Measurements from ENCODE around the gene ACY1.

ACY1 gene

DNA sequence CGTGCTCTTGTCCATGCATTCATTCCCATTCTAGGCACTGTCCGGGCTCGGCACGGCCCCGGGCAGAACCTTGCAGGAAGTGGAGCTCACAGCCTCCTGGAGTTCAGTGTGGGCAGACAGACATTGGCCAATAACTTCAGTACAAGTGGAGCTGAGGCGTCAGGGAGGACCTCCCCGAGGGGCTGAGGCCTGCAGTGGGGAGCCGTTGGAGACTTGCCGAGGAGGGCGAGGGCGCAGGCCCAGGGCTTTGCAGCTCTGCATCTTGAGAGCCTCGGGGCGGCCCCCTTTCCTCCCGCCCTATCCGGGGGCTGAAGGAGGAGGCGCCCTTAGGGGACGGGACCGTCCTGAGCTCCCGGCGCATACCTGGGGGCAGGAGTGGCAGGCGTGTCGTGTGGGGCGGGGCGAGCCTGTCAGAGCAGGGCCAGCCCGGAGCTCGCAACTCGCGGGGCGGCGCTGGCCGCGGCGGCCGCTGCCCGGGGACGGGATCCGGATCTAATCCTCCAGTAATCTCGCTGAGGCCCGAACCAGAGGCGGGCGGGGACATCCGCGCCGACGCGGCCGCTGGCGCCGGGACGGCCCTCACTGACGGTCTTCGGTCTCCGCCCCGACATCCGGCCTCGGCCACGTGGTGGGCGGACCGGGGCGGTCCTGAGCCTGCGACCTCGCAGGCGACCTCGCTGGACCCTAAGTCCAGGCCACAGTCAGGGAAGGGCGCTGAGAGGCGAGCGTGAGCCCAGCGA lies at the start of gene ACY1:
Gene ACY1 (plus strand): TSS at position 698 of the 740 bp plus-strand sequence. CDS start 530 bp downstream, outside the sequence.
- DNase-seq, result peak; percentile 86

DNA sequence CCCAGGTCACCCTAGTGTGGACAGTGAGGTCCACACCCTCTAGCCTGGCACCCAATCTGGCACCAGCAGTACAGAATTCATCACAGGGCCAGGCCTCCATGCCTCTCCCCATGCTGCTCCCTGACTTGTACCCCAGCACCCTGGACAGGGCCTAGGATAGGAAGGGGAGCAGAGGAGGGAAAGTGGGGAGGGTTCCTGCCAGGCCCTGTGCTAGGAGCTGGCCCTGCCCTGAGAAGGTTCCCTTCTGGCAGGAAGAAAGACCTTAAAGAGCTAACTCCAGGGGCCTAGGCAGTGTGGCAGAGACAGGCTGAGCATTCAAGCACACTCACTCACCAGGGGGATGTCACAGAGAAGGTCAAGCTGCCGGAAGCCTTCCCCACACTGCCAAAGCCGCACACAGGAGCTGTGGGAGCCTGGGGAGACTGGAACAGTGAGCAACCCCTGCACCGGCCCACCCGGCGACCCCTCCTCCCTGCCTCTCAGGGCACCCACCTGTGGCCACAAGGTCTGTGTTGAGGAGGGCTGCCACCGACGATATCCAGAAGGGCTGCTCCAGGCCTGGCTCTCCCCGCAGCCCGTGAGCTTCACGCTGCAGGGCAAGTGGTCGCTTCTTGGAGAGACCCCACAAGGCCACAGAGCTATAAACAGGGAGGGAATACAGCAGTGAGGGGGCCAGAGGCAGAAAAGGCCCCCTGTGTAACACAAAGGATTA lies 49.0 kb upstream of the ACY1 start:
- DNase-seq, result no peak

DNA sequence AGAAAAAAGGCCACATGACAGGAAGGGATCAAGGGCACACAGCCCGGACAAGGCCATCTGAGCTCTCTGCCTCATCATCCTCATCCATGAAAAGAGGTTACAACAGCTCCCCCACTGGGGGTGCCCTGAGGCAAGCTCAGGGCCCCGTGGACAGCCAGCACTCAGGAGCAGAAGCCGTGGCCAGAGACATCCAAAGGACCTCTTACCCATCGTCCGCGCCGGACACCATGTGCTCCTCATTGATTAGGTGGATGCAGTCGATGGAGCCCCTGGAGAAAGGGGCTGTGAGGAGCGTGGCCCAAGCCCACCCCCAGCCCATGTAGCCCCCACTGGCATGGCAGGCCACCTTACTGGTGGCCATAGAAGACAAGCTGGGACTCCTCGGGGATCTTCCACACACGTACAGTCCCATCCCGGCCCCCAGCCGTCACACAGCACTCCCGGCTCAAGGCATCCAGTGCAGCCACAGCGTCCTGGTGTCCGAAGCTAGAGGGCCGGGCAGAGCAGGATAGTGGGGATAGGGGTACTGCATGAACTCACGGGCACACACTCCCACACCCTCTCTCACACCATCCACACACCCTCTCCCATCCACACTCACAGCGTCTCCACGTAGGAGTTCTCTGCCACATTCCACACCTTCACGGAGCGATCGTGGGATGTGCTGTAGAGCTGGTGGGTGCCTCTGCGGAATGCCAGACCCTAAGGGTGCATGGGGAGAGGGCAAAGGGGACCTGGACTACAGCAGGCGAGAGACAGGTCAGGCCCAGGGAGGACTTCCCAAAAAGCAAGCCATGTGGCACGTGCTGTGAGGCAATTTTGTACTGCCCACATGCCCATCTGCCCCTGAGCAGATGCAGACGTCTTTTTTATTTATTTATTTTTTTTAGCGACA lies 48.1 kb upstream of the ACY1 start:
- no peak for DNase-seq

DNA sequence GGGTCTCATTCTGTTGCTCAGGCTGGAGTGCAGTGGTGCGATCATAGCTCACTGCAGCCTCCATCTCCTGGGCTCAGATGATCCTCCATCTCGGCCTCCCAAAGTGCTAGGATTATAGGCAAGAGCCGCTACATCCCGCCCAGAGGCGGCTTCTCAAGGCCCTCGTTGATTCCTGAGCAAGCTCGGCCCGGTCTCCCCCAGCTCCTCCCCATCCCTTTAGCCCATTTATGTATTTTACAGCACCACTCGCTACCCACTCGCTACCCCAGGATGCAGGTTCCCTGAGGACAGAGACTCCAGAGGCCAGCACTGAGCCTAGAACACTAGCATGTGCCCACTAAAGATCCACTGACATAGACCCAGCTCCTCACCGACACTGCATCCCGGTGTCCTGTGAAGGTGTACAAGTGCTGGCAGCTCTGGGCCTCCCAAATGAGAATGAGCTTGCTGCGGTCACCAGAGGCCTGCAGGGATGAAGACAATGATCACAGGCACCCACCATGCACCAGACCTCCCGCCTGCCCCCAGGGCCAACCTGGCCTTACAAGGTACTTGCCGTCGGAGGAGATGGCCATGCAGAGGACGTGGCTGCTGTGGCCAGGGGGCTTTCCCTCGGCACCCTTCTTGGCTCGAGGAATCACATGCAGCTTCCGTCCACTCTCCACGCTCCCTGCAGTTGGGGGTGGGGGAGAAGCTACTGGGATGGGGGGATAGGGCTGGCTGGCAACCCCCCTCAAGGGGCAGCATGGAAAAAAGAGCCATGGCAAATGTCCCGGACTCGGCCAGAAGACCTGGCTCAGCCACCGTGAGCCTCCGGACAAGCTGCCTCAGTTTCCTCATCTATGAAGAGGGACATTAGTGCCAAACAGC lies 47.2 kb upstream of the ACY1 start:
- no peak for DNase-seq

DNA sequence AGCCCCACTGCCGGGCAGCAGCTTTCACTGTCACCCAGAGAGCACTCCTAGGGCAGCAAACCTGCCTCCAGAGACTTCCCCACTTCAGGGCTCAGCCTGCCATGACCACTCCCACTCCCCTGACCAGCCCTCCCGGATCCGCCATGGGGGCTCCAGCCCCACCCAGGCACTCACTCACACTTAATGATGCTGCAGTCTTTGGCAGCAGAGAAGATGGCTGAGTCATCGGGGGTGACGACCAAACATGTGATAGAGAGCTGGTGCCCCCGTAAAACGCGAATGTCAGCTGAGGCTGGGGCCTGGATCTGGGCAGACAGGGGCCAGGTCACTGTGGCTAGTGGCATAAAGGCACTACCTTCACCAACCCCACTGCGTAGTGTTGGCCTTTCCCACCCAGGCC lies 46.3 kb upstream of the ACY1 start:
- DNase-seq, result no peak

DNA sequence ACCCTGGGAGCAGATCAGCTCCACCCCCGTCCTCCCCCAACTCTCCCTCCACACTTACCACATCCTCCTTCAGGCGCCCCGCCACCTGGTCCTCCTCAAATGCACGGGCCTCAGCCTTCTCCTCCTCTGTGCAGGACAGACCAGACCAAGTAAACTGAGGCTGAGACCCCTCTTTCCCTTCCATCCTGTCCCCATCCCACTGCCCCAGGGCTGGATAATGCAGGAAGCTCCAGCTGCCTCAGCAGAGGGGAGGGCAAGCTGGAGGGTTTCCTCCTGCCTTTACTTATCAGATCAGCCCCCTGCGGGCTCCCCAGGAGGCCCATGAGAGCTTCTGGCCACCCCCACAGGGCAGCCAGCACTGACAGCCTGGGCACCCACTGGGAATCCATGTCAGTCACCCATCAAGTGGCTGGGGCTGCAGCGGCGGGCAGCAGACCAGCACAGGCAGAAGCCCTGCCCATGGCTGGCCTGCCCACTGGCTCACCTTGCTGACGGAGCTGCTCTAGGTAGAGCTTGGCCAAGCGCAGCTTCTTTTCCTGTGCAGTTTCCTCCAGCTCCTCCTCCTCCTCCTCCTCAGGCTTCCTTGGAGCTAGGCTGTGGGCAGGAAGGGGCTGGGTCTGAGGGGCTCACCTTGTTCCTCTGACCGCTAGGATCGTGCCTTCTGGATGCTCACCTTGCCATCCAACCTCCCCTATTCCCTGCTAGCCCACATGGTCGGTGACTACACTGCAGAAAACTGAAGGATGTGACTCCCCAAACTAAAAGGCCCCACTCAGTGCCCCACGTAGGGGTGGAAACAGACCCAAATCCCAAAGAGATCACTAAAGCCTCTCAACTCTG lies 45.5 kb upstream of the ACY1 start:
- DNase-seq, result no peak

DNA sequence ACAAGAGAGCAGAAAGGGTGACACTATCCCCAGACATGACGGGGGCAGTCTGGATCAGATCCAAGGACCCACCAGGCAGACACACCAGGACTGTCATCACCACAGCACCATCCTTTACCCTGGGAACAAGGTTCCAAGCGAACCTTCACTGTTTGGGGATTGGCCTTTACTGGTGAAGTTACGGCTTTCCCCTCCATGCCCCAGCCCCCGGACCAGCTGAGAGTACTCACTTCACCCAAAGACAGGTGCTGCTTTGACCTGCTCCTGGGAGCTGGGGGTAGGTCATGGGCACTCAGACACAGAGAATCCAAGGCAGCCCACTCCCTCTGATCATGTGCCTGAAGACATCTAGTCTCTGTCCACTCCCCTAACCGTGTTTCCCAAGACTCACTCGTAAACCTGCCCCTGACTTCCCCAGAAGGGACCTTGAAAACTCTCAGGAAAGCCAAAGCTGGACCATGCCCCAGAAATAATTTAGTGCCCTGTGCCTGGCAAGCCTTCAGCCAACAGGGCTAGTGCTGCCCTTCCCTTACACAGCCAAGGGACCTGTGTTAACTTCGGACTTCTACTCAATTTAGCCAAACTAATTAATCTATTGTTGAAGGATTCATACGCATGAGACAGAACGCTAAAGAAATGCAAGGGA lies 44.4 kb upstream of the ACY1 start:
- DNase-seq, result no peak

DNA sequence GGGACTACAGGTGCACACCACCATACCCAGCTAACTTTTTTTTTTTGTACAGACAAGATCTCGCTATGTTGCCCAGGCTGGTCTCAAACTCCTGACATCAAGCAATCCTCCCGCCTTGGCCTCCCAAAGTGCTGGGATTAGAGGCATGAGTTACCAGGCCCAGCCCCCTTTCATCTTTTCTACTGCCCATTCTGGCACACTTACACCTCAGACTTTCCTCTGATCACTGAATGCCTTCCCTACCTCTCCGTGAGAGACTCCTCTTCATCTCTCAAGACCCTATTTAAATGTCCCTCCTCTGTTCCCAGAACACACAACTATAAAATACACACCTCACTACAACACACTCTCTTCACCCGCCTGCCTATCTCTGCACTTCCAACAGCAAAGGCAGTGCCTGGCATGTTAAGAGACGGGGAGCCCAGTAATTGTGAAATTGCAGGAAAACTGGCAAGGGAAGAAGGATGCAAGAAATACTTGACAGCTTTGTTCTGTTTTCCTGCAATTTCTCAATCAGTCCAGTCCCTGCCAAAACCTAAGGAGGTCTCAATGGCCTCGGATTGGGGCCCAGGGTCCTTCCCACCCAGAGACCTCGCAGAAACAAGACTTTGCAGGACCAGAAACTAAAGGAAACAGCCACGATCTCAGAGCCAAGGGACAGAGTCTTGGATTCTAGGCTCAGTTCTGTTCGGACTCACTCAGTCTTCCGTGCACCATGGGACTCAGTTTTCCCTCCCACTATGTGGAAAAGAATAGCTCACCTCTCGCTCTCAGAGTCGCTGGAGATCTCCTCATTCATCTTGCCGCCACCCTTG lies 42.5 kb upstream of the ACY1 start:
- DNase-seq, result peak; percentile 14

DNA sequence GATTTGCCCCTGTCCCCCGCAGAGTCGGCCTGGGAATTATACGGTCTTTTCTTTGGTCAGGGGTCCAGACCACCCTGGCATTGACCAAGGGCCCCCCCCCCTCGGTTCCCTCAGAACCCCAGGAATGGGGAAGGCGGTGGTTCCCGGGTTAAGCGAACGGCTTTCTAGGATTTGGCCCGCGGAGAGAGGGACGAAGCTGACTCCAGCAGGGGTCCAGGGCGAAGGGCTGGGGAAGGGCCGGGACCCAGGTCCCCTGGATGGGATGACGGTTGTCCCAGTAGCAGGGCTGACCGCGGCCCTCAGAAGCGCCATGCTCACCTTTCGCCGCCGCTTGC lies 41.9 kb upstream of the ACY1 start:
- no peak for DNase-seq

DNA sequence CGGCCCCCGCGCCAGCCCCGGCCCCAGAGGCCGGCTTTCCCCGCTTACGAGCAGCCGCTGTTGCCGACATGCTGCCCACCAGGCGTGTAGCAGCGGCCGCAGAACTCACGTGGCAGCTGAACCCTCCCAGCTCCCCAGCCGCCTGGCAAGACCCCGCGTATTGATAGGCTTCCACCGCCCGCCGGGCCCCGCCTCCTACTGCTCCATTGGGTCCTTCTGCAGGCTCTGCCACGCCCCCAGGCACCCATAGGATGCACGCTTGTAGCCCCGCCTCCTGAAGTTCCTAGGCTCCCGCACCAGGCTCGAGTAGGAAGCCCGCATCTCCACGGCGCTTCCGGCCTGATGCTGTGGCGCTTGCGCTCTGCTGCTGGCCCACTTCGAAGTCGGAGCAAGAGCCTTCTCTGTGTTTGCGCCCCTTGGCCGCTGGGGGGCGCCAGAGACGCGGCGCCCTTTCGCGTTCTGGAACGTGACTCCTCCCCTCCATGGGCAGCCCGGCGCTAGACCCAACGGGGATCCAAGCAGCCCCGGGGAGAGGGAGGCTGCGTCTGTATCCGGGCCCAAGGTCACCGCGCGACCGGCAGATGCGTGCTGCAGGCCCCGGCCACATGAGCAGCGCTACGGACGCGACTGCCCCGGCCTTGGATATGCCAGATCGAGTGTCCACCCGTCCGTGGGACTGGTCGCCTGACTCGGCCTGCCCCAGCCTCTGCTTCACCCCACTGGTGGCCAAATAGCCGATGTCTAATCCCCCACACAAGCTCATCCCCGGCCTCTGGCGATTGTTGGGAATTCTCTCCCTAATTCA lies 41.3 kb upstream of the ACY1 start, which contains the start of the genes PARP3 and RRP9:
Gene PARP3 (plus strand): TSS at position 566 of the 805 bp plus-strand sequence. CDS start 993 bp downstream, outside the sequence.
Gene RRP9 (minus strand): TSS at position 107 of the 805 bp plus-strand sequence. CDS start 37 bp downstream, at position 70.
- peak; percentile 97 for DNase-seq

DNA sequence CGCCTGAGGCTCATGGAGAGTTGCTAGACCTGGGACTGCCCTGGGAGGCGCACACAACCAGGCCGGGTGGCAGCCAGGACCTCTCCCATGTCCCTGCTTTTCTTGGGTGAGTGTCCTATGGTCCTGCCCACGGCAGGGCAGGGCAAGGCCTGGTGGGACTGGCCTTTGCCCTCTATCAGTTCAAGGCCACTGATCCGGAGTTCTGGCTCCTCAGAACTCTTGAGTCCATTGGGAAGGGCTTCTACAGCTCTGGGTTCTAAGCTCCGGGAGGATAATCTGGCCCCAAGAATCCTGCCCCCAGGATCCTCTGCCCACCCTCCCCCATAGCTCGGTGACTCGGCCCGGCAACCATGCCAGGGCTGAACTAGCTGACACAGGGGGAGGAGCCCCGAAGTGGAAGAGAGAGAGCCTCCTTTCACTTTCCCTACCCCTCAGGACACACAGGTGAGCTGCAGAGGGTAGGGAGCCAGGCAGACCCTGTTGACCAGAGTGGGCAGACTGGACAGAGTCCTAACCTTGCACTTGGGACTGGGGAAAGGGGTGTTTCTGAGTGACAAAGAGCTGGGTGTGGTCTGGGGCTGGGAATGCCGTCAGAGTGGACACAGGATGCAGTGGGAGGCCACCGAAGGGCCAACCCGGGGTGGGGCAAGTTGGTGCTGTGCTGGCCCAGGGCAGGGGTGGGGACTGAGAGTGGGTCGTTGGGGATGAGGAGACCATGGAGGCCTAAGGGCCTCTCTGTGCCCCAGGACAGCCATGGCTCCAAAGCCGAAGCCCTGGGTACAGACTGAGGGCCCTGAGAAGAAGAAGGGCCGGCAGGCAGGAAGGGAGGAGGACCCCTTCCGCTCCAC lies 40.5 kb upstream of the ACY1 start:
- DNase-seq, result peak; percentile 46

DNA sequence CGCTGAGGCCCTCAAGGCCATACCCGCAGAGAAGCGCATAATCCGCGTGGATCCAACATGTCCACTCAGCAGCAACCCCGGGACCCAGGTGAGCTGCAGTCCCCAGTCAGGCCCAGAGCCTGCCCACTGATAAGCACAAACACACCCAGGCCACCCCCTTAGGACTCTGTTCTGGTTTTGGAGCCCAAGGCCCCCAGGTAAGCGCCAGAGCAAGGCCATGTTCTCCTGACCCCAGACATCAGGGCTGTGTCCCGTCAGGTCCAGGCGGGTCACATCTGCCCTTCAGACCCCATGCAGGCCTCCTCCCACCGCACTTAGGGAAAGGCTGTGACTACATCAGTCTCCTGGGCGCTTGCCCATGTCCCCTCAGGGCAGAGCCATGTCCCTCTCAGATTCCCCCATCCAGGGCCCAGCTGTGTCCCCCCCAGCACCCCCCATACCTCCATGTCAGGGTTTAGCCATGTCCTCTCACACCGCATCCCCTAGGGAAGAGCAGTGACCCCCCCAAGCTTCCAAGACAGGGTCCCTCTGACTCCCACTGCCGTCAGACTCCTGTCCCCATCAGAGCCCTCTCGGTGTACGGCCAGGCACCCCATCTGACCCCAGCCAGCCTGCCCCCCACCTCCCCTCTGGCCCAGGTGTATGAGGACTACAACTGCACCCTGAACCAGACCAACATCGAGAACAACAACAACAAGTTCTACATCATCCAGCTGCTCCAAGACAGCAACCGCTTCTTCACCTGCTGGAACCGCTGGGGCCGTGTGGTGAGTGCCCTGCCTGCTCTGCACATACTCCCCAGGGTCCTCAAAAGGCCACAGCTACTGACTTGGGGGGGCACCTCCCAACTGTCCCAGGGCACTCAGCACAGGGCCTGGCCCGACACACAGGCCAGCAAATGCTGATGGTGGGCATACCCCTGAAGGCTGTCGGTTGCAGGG lies 39.6 kb upstream of the ACY1 start:
- DNase-seq, result no peak

DNA sequence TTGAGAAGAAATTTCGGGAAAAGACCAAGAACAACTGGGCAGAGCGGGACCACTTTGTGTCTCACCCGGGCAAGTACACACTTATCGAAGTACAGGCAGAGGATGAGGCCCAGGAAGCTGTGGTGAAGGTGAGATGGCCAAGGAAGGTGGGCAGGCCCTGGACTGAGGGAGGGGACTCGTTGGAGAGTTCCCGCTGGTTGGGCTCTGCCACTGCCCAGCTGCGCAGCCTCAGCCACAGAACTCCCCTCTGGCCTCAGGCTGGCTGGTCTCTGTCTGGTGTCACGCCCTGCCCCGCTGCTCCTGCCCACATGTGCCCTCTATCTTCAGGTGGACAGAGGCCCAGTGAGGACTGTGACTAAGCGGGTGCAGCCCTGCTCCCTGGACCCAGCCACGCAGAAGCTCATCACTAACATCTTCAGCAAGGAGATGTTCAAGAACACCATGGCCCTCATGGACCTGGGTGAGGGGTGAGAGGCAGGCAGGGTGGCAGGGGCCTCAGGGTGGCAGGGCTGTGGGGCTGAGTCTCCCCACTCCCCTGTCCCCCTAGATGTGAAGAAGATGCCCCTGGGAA lies 38.8 kb upstream of the ACY1 start:
- no peak for DNase-seq

DNA sequence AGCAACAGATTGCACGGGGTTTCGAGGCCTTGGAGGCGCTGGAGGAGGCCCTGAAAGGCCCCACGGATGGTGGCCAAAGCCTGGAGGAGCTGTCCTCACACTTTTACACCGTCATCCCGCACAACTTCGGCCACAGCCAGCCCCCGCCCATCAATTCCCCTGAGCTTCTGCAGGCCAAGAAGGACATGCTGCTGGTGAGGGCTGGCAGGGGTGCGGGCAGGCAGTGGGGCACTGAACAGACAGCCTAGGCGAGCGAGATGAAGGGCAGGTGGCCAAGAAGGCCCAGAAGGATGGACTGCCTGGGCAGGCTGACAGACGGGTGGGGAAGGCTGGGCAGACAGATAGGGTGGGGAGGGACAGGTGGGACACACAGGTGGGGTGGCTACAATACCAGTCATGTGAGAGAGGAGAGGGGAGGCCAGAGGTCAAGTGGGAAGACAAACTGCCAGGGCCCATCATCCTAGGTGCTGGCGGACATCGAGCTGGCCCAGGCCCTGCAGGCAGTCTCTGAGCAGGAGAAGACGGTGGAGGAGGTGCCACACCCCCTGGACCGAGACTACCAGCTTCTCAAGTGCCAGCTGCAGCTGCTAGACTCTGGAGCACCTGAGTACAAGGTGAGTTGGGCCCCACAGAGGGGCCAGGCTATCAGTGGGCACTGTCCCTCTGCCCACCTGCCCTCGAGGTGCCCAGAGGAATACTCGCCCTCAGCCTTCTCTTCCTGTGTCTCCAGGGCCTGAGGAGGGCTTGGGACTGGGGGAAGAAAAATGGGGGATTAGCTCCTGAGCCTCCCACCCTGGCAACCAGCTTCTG lies 38.1 kb upstream of the ACY1 start:
- no peak for DNase-seq

DNA sequence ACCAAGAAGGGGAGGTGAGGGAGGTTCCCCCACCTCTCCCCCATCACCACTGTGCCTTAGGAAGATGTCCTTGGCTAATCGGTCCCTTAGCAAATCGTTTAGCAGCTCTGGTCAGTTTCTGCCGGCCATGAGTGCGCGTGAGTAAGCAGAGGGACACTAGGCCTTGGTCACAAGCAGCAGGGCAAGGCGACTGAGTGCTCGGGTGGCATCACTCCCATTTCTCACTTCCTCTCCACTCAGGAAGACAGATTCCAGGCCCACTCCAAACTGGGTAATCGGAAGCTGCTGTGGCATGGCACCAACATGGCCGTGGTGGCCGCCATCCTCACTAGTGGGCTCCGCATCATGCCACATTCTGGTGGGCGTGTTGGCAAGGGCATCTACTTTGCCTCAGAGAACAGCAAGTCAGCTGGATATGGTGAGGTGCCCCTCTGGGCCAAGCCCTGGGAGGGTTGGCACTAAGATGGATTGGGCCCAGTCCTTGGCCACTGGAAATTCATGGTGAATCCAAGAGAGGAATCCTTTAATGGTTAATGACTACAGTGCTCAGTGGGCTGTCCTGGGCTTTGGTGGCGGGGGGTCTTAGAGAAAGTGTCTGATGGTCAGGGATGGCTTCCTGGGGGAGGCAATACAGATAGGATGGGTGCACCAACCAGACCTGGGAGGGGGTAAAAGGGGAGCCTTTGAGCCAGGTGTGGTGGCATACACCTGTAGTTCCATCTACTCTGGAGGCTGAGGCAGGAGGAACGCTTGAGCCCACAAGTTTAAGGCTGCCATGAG lies 37.2 kb upstream of the ACY1 start:
- DNase-seq, result no peak
